Measurements from ENCODE around the gene GGT5.

DNA sequence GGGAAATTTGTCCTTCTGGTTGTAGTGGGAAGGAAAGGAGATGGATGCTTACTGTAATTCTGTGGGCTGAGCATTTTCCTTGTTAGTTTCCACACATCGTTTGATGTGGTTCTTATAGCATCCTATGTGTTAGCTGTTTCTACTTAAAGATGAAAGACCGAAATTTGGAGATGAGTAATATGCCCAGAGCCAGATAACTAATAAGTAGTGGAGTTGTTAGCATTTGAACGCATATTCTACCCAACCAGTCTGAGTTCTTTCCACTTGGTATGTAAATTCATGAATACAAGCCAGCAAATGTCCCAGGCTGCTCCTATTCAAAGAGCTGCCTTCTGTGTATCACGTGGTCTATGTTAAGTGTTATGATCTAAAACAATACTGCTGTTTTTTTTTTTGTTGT is 40.4 kb upstream of the GGT5 start:
- TF ChIP-seq, protein P1, sequence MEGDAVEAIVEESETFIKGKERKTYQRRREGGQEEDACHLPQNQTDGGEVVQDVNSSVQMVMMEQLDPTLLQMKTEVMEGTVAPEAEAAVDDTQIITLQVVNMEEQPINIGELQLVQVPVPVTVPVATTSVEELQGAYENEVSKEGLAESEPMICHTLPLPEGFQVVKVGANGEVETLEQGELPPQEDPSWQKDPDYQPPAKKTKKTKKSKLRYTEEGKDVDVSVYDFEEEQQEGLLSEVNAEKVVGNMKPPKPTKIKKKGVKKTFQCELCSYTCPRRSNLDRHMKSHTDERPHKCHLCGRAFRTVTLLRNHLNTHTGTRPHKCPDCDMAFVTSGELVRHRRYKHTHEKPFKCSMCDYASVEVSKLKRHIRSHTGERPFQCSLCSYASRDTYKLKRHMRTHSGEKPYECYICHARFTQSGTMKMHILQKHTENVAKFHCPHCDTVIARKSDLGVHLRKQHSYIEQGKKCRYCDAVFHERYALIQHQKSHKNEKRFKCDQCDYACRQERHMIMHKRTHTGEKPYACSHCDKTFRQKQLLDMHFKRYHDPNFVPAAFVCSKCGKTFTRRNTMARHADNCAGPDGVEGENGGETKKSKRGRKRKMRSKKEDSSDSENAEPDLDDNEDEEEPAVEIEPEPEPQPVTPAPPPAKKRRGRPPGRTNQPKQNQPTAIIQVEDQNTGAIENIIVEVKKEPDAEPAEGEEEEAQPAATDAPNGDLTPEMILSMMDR (IDR thresholded peaks at IDR 0.05) = no peak
- no peak for TF ChIP-seq POLR2A (IDR thresholded peaks at IDR 0.05)

Data from tibial nerve (tissue), 3 donors.